Esophagus muscularis mucosa (tissue), 3 donors: ENCODE results near the gene MEIS3.

Source experiments
- CTCF ChIP-seq, 3 experiments: fragments of 200-600 bp in 2 of 3; fragments of 450-650 bp in 1 of 3; sonication (generic) in 2 of 3; IDR thresholded peaks; one replicate each; pipeline ENCODE4 v1.5.1; 2017 to 2019; ENCODE audit warnings: antibody characterized with exemption in 3 of 3, mild to moderate bottlenecking in 2 of 3, moderate library complexity in 1 of 3
- POLR2A ChIP-seq: fragments of 450-650 bp; IDR thresholded peaks from one replicate; pipeline ENCODE4 v1.6.1; 2017; ENCODE audit warnings: antibody characterized with exemption, moderate library complexity, mild to moderate bottlenecking, low read depth

- TF ChIP-seq CTCF (IDR thresholded peaks at IDR 0.05) (no peak), POLR2A (no peak)
Measured at GRCh38 chr19:47444388-47444821, 25.1 kb upstream of the MEIS3 start.
